ENCODE data around the gene M6PR.

DNA sequence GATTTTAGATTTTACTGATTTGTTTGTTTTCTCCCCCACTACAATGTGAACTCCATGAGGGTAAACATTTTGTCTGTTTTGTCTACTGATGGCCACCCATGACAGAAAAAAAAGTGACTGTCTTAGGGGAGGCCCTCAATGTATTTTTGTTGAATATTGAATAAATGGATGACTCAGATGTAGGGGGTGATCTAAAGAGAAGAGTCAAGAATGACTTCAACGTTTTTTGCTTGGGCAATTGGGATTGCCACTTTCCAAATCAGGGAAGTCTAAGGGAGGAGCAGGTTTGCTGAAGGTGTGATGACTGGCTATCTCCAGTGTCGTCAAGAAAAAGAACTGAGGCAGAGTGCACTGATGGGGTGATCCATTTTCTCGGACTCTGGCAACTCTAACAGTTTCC lies 45.8 kb downstream of the M6PR start:
- TF ChIP-seq RFX5 (IDR thresholded peaks at IDR 0.05; ENCODE audit: low read depth, low read length) (no peak), ZSCAN29 (CRISPR knock-in tag; conservative IDR thresholded peaks at IDR 0.05) (no peak), SP1 (IDR thresholded peaks at IDR 0.05) (no peak), SP1 (CRISPR knock-in tag; IDR thresholded peaks at IDR 0.05) (no peak), ZNF121 (CRISPR knock-in tag; IDR thresholded peaks at IDR 0.05) (no peak), PCBP2 (optimal IDR thresholded peaks at IDR 0.05; ENCODE audit: low read depth, low read length, poor library complexity, severe bottlenecking) (no peak), PRPF4 (IDR thresholded peaks at IDR 0.05; ENCODE audit: low read depth, low read length, poor library complexity, severe bottlenecking) (no peak), ZNF331 (CRISPR knock-in tag; IDR thresholded peaks at IDR 0.05) (no peak), RELA (CRISPR knock-in tag; IDR thresholded peaks at IDR 0.05) (no peak), REXO4 (CRISPR knock-in tag; IDR thresholded peaks at IDR 0.05; ENCODE audit: borderline replicate concordance) (no peak), ZNF589 (CRISPR knock-in tag; conservative IDR thresholded peaks at IDR 0.05) (no peak), RAD21 (CRISPR knock-in tag; IDR thresholded peaks at IDR 0.05) (no peak), BCL6 (CRISPR knock-in tag; IDR thresholded peaks at IDR 0.05) (no peak)
- TF ChIP-seq, protein P1, sequence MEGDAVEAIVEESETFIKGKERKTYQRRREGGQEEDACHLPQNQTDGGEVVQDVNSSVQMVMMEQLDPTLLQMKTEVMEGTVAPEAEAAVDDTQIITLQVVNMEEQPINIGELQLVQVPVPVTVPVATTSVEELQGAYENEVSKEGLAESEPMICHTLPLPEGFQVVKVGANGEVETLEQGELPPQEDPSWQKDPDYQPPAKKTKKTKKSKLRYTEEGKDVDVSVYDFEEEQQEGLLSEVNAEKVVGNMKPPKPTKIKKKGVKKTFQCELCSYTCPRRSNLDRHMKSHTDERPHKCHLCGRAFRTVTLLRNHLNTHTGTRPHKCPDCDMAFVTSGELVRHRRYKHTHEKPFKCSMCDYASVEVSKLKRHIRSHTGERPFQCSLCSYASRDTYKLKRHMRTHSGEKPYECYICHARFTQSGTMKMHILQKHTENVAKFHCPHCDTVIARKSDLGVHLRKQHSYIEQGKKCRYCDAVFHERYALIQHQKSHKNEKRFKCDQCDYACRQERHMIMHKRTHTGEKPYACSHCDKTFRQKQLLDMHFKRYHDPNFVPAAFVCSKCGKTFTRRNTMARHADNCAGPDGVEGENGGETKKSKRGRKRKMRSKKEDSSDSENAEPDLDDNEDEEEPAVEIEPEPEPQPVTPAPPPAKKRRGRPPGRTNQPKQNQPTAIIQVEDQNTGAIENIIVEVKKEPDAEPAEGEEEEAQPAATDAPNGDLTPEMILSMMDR (CRISPR knock-in tag; IDR thresholded peaks at IDR 0.05), result no peak

All from HepG2 (cell line).